K562 (cell line): ENCODE measurements around the gene CABP2. TPM values are rescaled to one million over a fixed set of nuclear protein-coding genes. Genes with fewer than 3 reads are reported as not detected.
A peak's percentile ranks its signal among the peaks of the same experiment; 100 is the strongest.

Experiments used
- ATAC-seq: fragments of 200-7000 bp; cut with Tn5 transposase; 3 replicates; pipeline ENCODE4 v1.9.1; 2020; ENCODE audit warnings: moderate library complexity
- BruUV-seq: library from RNA; stranded (reverse); fragments of 400-500 nt; replicated peaks from 2 replicates; lab custom pipeline; 2021; lab: Mats Ljungman, UMichigan
- CTCF ChIA-PET: fragments of 300-600 bp; formaldehyde crosslinking; extraction: SDS; loops from one replicate; lab custom pipeline; 2021; ENCODE audit warnings: low intra/inter-chr PET ratio; lab: Yijun Ruan, JAX
- POLR2A ChIA-PET: fragments of 300-600, 350-650 bp; sonication (Branson Sonifier 250); formaldehyde crosslinking; extraction: SDS; loops from one replicate; lab custom pipeline; 2021; ENCODE audit warnings: antibody characterized with exemption, inconsistent platforms; lab: Yijun Ruan, JAX
- DNase-seq, 4 experiments: peaks; one replicate each; pipeline versions ENCODE4 v3.0.0 to v3.0.0-alpha.2; 2011 to 2018; ENCODE audit warnings: low spot score in 3 of 4, mixed read lengths in 3 of 4; ENCODE audit errors: extremely low read depth in 1 of 4
- FAIRE-seq: peaks from 2 replicates; lab custom pipeline; 2011; peaks lifted over from hg19 to GRCh38; lab: Jason Lieb, UNC
- H2AFZ ChIP-seq: 2 replicates; pipeline ENCODE4 v1.6.0; 2011; ENCODE audit warnings: low read depth, low read length, control low read depth, inconsistent platforms
- H3K27ac ChIP-seq: fragments of 200-600 bp; 3 replicates; pipeline ENCODE4 v1.8.0; 2011; ENCODE audit warnings: low read depth, mild to moderate bottlenecking, control low read depth, inconsistent platforms, low read length, moderate library complexity, mixed read lengths; ENCODE audit errors: extremely low read depth
- H3K27me3 ChIP-seq, 2 experiments: fragments of 300-600 bp in 1 of 2; 2 replicates in 1 of 2; 3 replicates in 1 of 2; pipeline versions ENCODE4 v1.6.0 to v1.8.0; 2011; ENCODE audit warnings: inconsistent platforms in 2 of 2, low read length in 2 of 2, mild to moderate bottlenecking in 1 of 2, mixed read lengths in 1 of 2, moderate library complexity in 1 of 2; ENCODE audit not compliant: control insufficient read depth in 2 of 2, insufficient read depth in 2 of 2
- H3K36me3 ChIP-seq: fragments of 300-600 bp; 3 replicates; pipeline ENCODE4 v1.8.0; 2011; ENCODE audit warnings: mild to moderate bottlenecking, low read length, inconsistent platforms; ENCODE audit not compliant: control insufficient read depth, insufficient read depth
- H3K4me1 ChIP-seq, 2 experiments: fragments of 200-600 bp in 1 of 2; replicated peaks in 1 of 2; 2 replicates in 1 of 2; 3 replicates in 1 of 2; pipeline versions ENCODE4 v1.5.1 to v1.8.0; 2011; ENCODE audit warnings: inconsistent platforms in 2 of 2, low read length in 2 of 2, mild to moderate bottlenecking in 1 of 2, mixed read lengths in 1 of 2, moderate library complexity in 1 of 2; ENCODE audit not compliant: control insufficient read depth in 2 of 2, insufficient read depth in 2 of 2
- H3K4me2 ChIP-seq: 2 replicates; pipeline ENCODE4 v1.6.1; 2011; ENCODE audit warnings: low read length, control low read depth, inconsistent platforms, mixed read lengths; ENCODE audit not compliant: insufficient read depth
- H3K4me3 ChIP-seq: fragments of 200-600 bp; sonication (generic), shearing (Covaris generic); 2 replicates; pipeline ENCODE4 v1.5.1; 2016; ENCODE audit warnings: control low read depth, inconsistent platforms
- H3K79me2 ChIP-seq: fragments of 200-600 bp; 3 replicates; pipeline ENCODE4 v1.8.0; 2011; ENCODE audit warnings: low read length, inconsistent platforms; ENCODE audit not compliant: control insufficient read depth, insufficient read depth
- H3K9ac ChIP-seq, 2 experiments: 2 replicates each; pipeline versions ENCODE4 v1.6.0 to v1.6.1; 2011; ENCODE audit warnings: low read depth in 2 of 2, low read length in 2 of 2, control low read depth in 1 of 2, inconsistent platforms in 1 of 2, mild to moderate bottlenecking in 1 of 2, mixed read lengths in 1 of 2; ENCODE audit not compliant: insufficient read depth in 1 of 2
- H3K9me1 ChIP-seq: one replicate; pipeline ENCODE4 v1.6.0; 2011; ENCODE audit warnings: inconsistent platforms, mild to moderate bottlenecking, low read length, moderate library complexity; ENCODE audit not compliant: control insufficient read depth, insufficient read depth
- H3K9me3 ChIP-seq: replicated peaks from 2 replicates; pipeline ENCODE4 v1.5.1; 2011; ENCODE audit warnings: low read depth, low read length, inconsistent platforms; ENCODE audit not compliant: control insufficient read depth, insufficient read depth
- H4K20me1 ChIP-seq: replicated peaks from 2 replicates; pipeline ENCODE4 v1.6.1; 2011; ENCODE audit warnings: low read length, inconsistent platforms, mixed read lengths; ENCODE audit not compliant: control insufficient read depth, insufficient read depth
- CEBPB ChIP-seq: fragments of 450-650 bp; IDR thresholded peaks from 2 replicates; pipeline ENCODE4 v1.6.1; 2016; ENCODE audit warnings: missing genetic modification characterization, missing compliant biosample characterization
- CEBPG ChIP-seq, 3 experiments: fragments of 200-800 bp in 1 of 3; sonication (Bioruptor generic) in 1 of 3; sonication (generic) in 1 of 3; formaldehyde crosslinking in 1 of 3; IDR thresholded peaks in 2 of 3; conservative IDR thresholded peaks in 1 of 3; 2 replicates each; pipeline versions ENCODE4 v1.6.1 to v1.8.0; 2016 to 2022; ENCODE audit warnings: missing compliant biosample characterization in 2 of 3, missing genetic modification characterization in 2 of 3, mild to moderate bottlenecking in 1 of 3, missing genetic modification reagents in 1 of 3
- HMG20A ChIP-seq: fragments of 450-650 bp; formaldehyde crosslinking; conservative IDR thresholded peaks from 2 replicates; pipeline ENCODE4 v1.4.0; 2020; ENCODE audit warnings: mild to moderate bottlenecking, mixed read lengths
- HOXB6 ChIP-seq: fragments of 250-450 bp; sonication (Bioruptor Pico); IDR thresholded peaks from 2 replicates; pipeline ENCODE4 v1.5.1; 2022; ENCODE audit warnings: mild to moderate bottlenecking, borderline replicate concordance
- NBN ChIP-seq: fragments of 450-650 bp; IDR thresholded peaks from 2 replicates; pipeline ENCODE4 v1.6.1; 2016; ENCODE audit warnings: low read depth, mild to moderate bottlenecking
- NFATC3 ChIP-seq: fragments of 450-650 bp; IDR thresholded peaks from 2 replicates; pipeline ENCODE4 v1.6.1; 2017; ENCODE audit warnings: mild to moderate bottlenecking
- NFIC ChIP-seq: fragments of 450-650 bp; IDR thresholded peaks from 2 replicates; pipeline ENCODE4 v1.6.1; 2017; ENCODE audit warnings: mild to moderate bottlenecking, inconsistent platforms
- NFIX ChIP-seq: fragments of 250-450 bp; sonication (Bioruptor Pico); IDR thresholded peaks from 2 replicates; pipeline ENCODE4 v1.4.0; 2020; ENCODE audit warnings: low read depth, mild to moderate bottlenecking, moderate library complexity
- SPI1 ChIP-seq: IDR thresholded peaks from 2 replicates; pipeline ENCODE4 v1.6.1; 2011; ENCODE audit warnings: low read depth, low read length, control low read depth, borderline replicate concordance
- USF1 ChIP-seq: sonication (generic); formaldehyde crosslinking; IDR thresholded peaks from 2 replicates; pipeline ENCODE4 v1.9.0; 2022; ENCODE audit warnings: mild to moderate bottlenecking, missing genetic modification reagents
- ZNF384 ChIP-seq: IDR thresholded peaks from 2 replicates; pipeline ENCODE4 v1.6.1; 2012; ENCODE audit warnings: low read depth, low read length, improper control_type of control experiment
- ZNF764 ChIP-seq: fragments of 250-450 bp; sonication (Bioruptor Pico); IDR thresholded peaks from 2 replicates; pipeline ENCODE4 v1.4.0; 2020; ENCODE audit warnings: low read depth, mild to moderate bottlenecking, moderate library complexity
- WGBS: fragments of 100-300 bp; shearing (Covaris generic); methylation state at CpG from one replicate; pipeline ENCODE4 v1.1.6; 2016; ENCODE audit warnings: low coverage, mixed read lengths; ENCODE audit not compliant: insufficient coverage; ENCODE audit errors: missing lambda C conversion rate; 5-methylcytosine and 5-hydroxymethylcytosine counted together
- in situ Hi-C: fragments of 300-500 bp; cut with MboI; formaldehyde crosslinking; loops from 4 replicates; pipeline ENCODE4 v1.15.0; 2018; ENCODE audit warnings: inconsistent platforms, mixed read lengths
- intact Hi-C: fragments of 100-400 bp; cut with micrococcal nuclease; formaldehyde crosslinking; loops from 2 replicates; pipeline ENCODE4 v1.14.2; 2022
- polyA plus RNA-seq, 8 experiments: library from polyadenylated mRNA; depleted of rRNA in 4 of 8; stranded (reverse) in 5 of 8; unstranded in 3 of 8; fragments of >200 nt; fragmentation: Nextera tagmentation in 2 of 8; fragmentation: Illumina TruSeq in 1 of 8; extraction: Ambion mirVana in 2 of 8; extraction: Trizol in 1 of 8; gene quantifications; 2 replicates each; pipeline versions ENCODE4 v1.2.1 to v1.2.3, GENCODE V29; 2011 to 2014; ENCODE audit warnings: inconsistent platforms in 1 of 8, missing spikeins in 1 of 8
- total RNA-seq, 7 experiments: library from RNA; depleted of rRNA in 6 of 7; stranded (reverse); fragments of >200 nt in 6 of 7; fragmentation: Illumina TruSeq in 2 of 7; extraction: Trizol in 2 of 7; gene quantifications; 2 replicates each; pipeline versions ENCODE4 v1.2.1 to v1.2.3, GENCODE V29; 2011 to 2021; ENCODE audit warnings: low replicate concordance in 1 of 7
- TF ChIP-seq, protein P1 (sequence below): fragments of 450-650 bp; conservative IDR thresholded peaks from 2 replicates; pipeline ENCODE4 v1.6.1; 2016; ENCODE audit warnings: missing genetic modification characterization, low read depth, mild to moderate bottlenecking, control low read depth, missing compliant biosample characterization
- TF ChIP-seq, protein P2 (sequence below): IDR thresholded peaks from 3 replicates; pipeline ENCODE4 v1.6.1; 2011; ENCODE audit warnings: borderline replicate concordance, mild to moderate bottlenecking, moderate library complexity; ENCODE audit not compliant: insufficient read length; ENCODE audit errors: extremely low read depth

The CABP2 gene
- total and polyA plus RNA-seq, 9 of the 15 experiments (the other 6 are each of a cell fraction or from before 2014, with no cell fraction given), result not detected

GRCh38 chr11:67500831-67501715, 22.2 kb downstream of the CABP2 start:
- DNase-seq, result no peak
- H2AFZ ChIP-seq, result no peak overlapping the region
- no peak overlapping the region for H3K4me2 ChIP-seq
- no TSS peak for BruUV-seq
- CTCF ChIA-PET, result no interaction called here
- no peak overlapping the region for H3K4me3 ChIP-seq
- H3K79me2 ChIP-seq, result peaks cover 16% of the 10 kb centered on the region; the same call in 2 of the 3 replicates
- H3K27ac ChIP-seq, result no peak overlapping the region
- no peaks in the 10 kb centered on the region for H3K27me3 ChIP-seq
- POLR2A ChIA-PET, result interaction anchor here (0.5 to 1.7 kb wide), 3 partner anchors 9 to 229 kb away, joined by 4 to 5 read pairs (median 4); no protein-coding TSS in a partner anchor
- in situ Hi-C loops (no loop called here), intact Hi-C loops (no loop called here)
- H3K9me1 ChIP-seq, result peaks cover 6% of the 10 kb centered on the region
- H3K9me3 ChIP-seq, result no peaks in the 10 kb centered on the region
- peaks cover 11 to 66% of the 10 kb centered on the region in 2 experiments for H3K4me1 ChIP-seq
- no peak for FAIRE-seq
- H4K20me1 ChIP-seq, result no peaks in the 10 kb centered on the region
- peaks cover 64% of the 10 kb centered on the region; the same call in 2 of the 3 replicates for H3K36me3 ChIP-seq
- 78% methylated on average over 9 of the region's 9 CpGs for WGBS
- ATAC-seq, result no peak
- no peak overlapping the region for H3K9ac ChIP-seq
- TF ChIP-seq CEBPG (CRISPR knock-in tag; IDR thresholded peaks at IDR 0.05) (peak; percentile 72), CEBPG (tag; conservative IDR thresholded peaks at IDR 0.05 in 1 of 2, IDR thresholded peaks at IDR 0.05 in 1 of 2) (peak; percentile 66 to 84), NFATC3 (no peak), NFIC (peak; percentile 85), NFIX (peak; percentile 30; the same call in 1 of the 2 replicates), USF1 (CRISPR knock-in tag) (0 out of 2 replicates have a peak, but pooled peaks have one; percentile 8), ZNF764 (no peak), HMG20A (CRISPR knock-in tag) (no peak), SPI1 (no peak), NBN (no peak), HOXB6 (CRISPR knock-in tag) (no peak), ZNF384 (no peak), CEBPB (tag) (peak; percentile 97)
- TF ChIP-seq, protein P1, sequence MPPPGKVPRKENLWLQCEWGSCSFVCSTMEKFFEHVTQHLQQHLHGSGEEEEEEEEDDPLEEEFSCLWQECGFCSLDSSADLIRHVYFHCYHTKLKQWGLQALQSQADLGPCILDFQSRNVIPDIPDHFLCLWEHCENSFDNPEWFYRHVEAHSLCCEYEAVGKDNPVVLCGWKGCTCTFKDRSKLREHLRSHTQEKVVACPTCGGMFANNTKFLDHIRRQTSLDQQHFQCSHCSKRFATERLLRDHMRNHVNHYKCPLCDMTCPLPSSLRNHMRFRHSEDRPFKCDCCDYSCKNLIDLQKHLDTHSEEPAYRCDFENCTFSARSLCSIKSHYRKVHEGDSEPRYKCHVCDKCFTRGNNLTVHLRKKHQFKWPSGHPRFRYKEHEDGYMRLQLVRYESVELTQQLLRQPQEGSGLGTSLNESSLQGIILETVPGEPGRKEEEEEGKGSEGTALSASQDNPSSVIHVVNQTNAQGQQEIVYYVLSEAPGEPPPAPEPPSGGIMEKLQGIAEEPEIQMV (tag), result no peak
- TF ChIP-seq, protein P2, sequence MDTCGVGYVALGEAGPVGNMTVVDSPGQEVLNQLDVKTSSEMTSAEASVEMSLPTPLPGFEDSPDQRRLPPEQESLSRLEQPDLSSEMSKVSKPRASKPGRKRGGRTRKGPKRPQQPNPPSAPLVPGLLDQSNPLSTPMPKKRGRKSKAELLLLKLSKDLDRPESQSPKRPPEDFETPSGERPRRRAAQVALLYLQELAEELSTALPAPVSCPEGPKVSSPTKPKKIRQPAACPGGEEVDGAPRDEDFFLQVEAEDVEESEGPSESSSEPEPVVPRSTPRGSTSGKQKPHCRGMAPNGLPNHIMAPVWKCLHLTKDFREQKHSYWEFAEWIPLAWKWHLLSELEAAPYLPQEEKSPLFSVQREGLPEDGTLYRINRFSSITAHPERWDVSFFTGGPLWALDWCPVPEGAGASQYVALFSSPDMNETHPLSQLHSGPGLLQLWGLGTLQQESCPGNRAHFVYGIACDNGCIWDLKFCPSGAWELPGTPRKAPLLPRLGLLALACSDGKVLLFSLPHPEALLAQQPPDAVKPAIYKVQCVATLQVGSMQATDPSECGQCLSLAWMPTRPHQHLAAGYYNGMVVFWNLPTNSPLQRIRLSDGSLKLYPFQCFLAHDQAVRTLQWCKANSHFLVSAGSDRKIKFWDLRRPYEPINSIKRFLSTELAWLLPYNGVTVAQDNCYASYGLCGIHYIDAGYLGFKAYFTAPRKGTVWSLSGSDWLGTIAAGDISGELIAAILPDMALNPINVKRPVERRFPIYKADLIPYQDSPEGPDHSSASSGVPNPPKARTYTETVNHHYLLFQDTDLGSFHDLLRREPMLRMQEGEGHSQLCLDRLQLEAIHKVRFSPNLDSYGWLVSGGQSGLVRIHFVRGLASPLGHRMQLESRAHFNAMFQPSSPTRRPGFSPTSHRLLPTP, result no peak
